ENCODE measurements around the gene MAD2L2.

DNA sequence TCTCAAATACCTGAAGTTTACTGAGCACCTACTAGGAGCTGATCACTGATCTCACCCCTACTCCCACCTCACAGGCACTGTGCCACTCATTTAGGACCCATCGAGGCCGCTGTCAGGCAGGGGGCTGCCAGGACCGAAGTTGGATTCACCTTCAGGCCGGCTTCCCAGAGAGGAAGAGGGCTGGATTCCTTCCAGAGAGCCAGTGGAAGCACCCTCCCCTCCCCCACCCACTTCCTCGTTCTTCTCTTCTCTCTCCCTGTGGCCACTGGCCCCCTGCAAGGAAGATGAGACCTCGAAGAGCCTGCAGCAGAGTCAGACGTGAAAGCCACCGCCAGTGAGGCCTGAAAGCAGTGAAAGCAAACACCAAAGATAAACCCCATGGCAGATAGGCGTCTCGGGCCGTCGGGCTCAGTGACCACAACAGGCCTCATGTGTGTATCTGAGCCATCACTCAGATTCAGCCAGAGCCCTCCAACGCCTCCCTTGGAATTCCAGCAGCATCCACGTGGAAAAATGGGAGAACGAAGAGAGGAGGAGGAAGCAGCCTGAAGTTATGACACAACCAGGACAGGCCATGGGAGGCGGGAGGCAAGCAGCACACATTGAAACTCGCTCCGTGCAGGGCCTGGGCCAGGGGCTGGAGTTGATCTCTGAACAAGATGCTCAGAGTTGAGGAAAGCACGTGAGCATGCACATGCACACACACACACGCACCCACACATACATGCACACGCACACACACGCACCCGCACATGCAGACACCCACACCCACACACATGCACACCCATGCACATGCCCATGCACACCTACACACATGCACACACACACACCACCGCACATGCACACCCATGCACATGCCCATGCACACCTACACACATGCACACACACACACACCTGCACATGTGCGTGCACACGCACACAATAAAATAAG, 48.8 kb upstream of the MAD2L2 start:
- no peak for TF ChIP-seq POLR2AphosphoS5 (IDR thresholded peaks at IDR 0.05; ENCODE audit: low read depth, low read length)
- TF ChIP-seq, protein P1, sequence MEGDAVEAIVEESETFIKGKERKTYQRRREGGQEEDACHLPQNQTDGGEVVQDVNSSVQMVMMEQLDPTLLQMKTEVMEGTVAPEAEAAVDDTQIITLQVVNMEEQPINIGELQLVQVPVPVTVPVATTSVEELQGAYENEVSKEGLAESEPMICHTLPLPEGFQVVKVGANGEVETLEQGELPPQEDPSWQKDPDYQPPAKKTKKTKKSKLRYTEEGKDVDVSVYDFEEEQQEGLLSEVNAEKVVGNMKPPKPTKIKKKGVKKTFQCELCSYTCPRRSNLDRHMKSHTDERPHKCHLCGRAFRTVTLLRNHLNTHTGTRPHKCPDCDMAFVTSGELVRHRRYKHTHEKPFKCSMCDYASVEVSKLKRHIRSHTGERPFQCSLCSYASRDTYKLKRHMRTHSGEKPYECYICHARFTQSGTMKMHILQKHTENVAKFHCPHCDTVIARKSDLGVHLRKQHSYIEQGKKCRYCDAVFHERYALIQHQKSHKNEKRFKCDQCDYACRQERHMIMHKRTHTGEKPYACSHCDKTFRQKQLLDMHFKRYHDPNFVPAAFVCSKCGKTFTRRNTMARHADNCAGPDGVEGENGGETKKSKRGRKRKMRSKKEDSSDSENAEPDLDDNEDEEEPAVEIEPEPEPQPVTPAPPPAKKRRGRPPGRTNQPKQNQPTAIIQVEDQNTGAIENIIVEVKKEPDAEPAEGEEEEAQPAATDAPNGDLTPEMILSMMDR (IDR thresholded peaks at IDR 0.05) = no peak

Data from Panc1 (cell line).